GM18526 (cell line): ENCODE measurements around the gene RBMY1D.
"Not testable (repeated sequence)": the region's sequence is repeated elsewhere in the genome, so short reads cannot be mapped to it uniquely, and the experiment has no call there.

Experiments
- POLR2A ChIP-seq: IDR thresholded peaks from 3 replicates; pipeline ENCODE4 v1.6.1; 2011; ENCODE audit not compliant: insufficient read length; ENCODE audit errors: extremely low read depth

Gene RBMY1D

DNA sequence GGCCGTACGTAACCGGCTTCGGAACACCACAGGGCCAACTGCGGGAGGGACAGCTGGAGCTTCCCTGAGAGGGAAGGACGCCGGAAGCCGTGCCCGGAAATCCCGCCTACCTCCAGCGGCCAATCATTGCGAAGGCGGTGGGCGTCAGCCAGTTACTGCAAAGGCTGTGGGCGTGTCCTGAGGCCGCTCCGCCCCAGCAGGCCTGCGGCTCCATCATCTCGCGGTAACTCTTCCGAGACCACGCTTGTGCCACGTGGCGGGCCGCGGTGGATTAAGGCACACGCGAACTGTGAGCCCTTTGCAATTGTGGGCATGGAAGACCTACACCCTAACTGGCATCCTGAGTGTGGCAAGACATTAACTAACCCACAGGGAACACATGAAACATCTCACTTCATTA is at the start of gene RBMY1D:
Gene RBMY1D, minus strand, starts transcription at position 101 of the 400 bp plus-strand sequence. CDS start 2,013 bp downstream, outside the sequence.
- not testable (repeated sequence) for TF ChIP-seq POLR2A

DNA sequence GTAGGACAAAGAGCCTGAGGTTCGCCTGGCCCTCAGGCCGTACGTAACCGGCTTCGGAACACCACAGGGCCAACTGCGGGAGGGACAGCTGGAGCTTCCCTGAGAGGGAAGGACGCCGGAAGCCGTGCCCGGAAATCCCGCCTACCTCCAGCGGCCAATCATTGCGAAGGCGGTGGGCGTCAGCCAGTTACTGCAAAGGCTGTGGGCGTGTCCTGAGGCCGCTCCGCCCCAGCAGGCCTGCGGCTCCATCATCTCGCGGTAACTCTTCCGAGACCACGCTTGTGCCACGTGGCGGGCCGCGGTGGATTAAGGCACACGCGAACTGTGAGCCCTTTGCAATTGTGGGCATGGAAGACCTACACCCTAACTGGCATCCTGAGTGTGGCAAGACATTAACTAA is 23.6 kb upstream of the RBMY1D start, which contains the start of gene RBMY1E:
Gene RBMY1E, minus strand, starts transcription at position 101 of the 400 bp plus-strand sequence. CDS start 1,978 bp downstream, outside the sequence.
- not testable (repeated sequence) for TF ChIP-seq POLR2A

DNA sequence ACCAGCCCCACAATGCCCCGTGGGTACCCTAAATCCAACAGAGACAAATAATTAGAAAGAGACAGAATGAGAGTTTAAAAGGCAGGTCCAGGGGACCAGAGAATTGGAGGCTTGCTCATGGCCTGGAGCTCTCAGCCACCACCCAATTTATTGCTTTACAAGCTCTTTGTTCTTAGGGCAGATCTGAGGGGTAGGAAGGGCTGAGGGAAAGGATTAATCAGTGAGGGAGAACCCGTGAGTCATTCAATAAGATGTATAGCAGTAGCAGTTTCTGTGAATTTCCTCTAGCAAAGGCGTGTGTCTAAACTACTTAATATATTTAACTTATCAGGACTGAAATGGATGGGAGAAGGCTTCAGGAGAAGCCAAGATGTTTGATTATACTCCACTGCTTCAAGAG is 48.8 kb downstream of the RBMY1D start:
- TF ChIP-seq POLR2A, result no peak

DNA sequence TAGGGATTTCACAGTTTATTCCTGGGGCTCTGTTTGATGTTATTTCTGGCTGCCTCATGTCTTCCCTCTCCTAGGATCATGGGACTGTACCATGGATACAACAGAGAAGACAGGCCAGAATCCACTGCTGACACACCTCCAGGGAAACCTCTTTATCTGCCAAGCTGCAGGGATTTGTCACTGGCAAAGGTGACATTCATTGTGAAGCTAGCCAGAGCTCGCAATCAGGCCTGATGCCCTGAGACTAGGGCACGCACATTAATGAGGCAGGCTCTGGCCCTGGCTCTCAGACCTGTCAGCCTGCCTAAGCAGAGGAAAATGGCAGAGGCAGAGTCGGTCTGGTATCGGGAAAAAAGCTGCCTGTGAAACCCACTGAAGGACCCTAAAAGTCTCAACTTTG is 52.2 kb downstream of the RBMY1D start:
- no peak for TF ChIP-seq POLR2A

DNA sequence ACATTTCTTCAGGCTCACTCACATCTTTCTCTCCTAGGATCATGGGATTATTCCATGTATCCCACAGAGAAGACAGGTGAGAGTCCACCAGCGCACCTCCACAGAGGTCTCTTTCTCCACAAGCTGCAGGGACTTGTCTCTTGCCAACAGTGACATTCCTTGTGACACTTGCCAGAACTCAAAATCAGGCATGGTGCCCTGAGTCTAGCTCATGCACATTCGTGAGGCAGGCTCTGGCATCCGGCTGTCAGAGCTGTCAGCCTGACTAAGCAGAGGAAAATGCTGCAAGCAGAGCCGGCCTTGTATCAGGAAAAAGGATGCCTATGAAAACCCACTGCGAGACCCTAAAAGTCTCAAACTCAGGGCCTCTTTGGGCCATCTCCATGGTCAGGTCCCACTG is 54.8 kb downstream of the RBMY1D start:
- TF ChIP-seq POLR2A, result no peak

DNA sequence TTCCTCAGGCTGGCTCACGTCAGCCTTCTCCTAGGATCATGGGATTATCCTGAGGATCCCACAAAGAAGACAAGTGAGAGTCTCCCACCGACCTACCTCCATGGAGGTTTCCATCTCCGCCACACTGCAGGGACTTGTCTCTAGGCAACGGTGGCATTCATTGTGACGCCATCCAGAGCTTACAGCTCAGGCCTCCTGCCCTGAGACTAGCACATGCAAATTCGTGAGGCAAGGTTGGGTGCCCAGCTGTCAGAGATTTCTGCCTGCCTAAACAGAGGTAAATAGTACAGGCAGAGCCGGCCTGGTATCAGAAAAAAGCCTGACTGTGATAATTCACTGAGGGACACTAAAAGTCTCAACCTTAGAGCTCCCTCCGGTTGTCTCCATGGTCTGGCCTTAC is 58.0 kb downstream of the RBMY1D start:
- TF ChIP-seq POLR2A, result no peak

DNA sequence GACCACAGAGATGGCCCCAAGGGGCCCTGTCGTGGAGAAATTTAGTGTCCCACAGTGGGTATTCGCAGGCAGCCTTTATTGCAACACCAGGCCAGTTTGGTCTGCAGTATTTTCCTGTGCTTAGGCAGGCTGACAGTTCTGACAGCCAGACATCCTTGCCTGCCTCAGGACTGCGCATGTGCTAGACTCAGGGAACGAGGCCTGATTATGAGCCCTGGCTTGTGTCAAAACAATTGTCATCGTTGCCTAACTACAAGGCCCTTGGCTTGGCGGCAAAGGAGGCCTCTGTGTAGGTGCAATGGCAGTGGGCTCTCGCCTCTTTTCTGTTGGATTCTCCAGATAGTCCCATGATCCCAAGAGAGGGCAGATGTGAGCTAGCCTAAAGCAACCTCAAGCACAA is 59.3 kb downstream of the RBMY1D start:
- no peak for TF ChIP-seq POLR2A
